GM12873 (cell line): ENCODE measurements around the gene MAGI2.

Experiments
- CTCF ChIP-seq: IDR thresholded peaks from 2 replicates; pipeline ENCODE4 v1.5.1; 2012; ENCODE audit warnings: low read depth, mild to moderate bottlenecking, moderate library complexity, low read length, control low read depth; ENCODE audit not compliant: insufficient read depth; ENCODE audit errors: missing control alignments

Gene MAGI2

DNA sequence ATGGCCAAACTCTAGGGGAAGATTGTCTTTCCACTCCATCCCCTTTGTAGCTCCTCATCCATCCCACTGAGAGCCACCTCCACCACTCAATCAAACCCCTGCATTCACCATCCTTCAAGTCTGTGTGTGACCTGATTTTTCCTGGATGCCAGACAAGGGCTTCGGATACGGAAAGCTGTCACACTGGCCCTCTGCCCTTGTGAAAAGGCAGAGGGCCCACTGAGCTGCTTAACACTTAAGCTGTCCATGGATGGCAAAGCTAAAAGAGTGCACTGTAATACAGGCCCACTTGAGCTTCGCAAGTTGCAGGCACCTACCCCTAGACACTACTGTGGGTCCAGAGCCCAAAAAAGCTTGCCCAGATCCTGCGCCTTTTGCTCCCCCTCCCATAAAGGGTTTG, 237.2 kb downstream of the MAGI2 start:
- no peak for TF ChIP-seq CTCF

GRCh38 chr7:79212334-79212733, 241.1 kb downstream of the MAGI2 start:
- no peak for TF ChIP-seq CTCF

DNA sequence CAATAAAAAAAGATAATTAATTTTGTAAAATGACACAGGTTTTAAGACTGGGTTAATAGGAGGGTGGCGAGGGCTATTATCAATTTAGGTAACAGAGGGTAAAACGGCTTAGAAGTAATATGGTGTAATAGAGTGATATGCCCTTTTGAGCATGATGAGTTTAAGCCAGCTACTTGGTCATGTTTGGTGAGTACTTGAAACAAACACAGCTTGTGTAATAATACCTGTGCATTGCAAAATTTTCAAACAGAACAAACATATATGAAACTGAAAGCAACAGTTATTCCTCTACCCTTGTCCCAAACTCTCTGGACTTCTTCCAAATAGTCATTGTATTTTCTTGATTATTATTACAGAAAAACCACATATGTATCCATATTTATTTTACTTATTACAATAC, 241.7 kb downstream of the MAGI2 start:
- TF ChIP-seq CTCF: no peak

- no peak for TF ChIP-seq CTCF
These were observed 253.5 kb downstream of the MAGI2 start for GRCh38 chr7:79199961-79200360.

DNA sequence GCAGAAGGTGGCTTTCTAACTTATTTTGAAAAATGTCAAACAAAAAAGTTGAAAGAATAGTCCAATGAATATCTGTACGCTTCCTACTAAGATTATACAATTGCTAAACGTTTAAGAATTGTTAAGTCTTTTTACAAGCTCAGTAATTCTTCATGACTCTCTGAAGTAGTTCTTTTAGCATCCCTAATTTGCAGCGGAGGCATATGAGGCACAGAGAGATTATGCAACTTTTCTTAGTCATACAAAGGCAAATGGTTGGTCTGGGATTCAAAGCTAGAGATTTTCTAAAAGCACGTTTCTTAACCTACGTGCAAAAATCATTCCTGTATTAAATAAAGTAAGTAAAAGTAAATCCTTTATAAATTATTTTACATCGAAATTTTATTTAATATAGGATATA, 254.2 kb downstream of the MAGI2 start:
- no peak for TF ChIP-seq CTCF

DNA sequence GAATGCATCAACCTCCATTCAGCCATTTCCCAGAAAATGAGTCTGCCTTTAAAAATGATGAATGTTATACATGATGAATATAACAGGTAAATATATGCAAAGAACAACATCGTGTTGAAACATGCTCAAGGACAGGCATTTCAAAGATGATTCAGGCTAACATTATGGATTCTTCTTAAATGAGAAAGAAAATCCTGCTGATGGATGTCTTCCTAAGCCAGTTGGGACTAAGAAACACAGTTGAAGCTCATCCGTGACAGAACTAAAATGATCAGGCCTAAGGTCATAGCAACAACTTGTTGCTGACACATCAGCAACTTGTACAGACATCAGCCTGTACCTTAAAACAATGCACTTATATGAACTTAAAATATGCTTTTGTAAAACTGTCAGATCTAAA, 267.9 kb downstream of the MAGI2 start:
- TF ChIP-seq CTCF: no peak

DNA sequence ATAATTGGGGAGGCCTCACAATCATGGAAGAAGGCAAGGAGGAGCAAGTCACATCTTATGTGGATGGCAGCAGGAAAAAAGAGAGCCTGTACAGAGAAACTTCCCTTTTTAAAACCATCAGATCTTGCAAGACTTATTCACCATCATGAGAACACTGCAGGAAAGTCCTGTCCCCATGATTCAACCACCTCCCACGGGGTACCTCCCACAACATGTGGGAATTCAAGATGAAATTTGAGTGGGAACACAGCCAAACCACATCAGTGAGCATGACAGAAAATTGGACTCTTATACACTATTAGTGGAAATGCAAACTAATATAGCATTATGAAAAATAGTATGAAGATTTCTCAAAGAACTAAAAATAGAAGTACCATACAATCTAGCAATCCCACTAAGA, 271.2 kb downstream of the MAGI2 start:
- TF ChIP-seq CTCF: no peak

DNA sequence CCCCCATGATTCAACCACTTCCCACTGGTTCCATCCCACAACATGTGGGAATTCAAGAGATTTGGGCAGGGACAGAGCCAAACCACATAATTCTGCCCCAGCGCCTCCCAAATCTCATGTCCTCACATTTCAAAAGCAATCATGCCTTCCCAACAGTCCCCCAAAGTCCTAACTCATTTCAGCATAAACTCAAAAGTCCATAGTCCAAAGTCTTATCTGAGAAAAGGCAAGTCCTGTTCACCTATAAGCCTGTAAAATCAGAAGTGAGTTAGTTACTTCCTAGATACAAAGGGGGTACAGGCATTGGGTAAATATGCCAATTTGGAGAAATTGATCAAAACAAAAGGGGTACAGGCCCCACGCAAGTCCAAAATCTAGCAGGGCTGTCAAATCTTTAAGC, 272.9 kb downstream of the MAGI2 start:
- TF ChIP-seq CTCF: no peak
